Mesenteric fat pad (tissue), 1 donor: ENCODE results near the gene BAHCC1. TPM values are rescaled to one million over a fixed set of nuclear protein-coding genes. Genes with fewer than 3 reads are reported as not detected.
A peak's percentile ranks its signal among the peaks of the same experiment; 100 is the strongest.
"Not testable (repeated sequence)": the region's sequence is repeated elsewhere in the genome, so short reads cannot be mapped to it uniquely, and the experiment has no call there.

Experiments
- DNase-seq: peaks from one replicate; pipeline ENCODE4 v3.0.0-alpha.2; 2020; ENCODE audit warnings: low spot score
- total RNA-seq: library from RNA; stranded (reverse); fragmentation: NEBNext Ultra II Directional; extraction: Animal tissue kit (Norgen Biotek cat#: 25700); gene quantifications from one replicate; pipeline ENCODE4 v1.2.1, GENCODE V29; 2021
- donor health status: DM: yes; HTN: yes; CAD: no.

BAHCC1 gene
- total RNA-seq, 1 donor from 2014 or later, result 11.0 TPM

DNA sequence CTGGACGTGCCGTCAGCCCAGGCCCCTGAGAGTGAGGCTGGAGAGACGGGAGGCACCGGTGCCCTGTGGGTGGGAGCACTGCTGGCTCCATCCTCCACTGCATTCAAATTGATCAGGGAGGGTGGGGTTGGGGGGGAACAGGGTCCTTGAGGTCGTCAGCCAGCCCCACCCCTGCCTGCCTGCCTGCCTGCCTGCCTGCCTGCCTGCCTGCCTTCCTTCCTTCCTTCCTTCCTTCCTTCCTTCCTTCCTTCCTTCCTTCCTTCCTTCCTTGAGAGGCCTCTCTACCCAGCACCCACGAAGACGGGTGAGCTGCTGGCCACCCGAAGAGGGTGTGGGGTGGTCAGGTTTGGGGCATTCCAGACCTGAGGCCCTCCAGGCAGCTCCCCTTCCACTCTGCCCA is 16.0 kb downstream of the BAHCC1 start:
- DNase-seq, result no peak

DNA sequence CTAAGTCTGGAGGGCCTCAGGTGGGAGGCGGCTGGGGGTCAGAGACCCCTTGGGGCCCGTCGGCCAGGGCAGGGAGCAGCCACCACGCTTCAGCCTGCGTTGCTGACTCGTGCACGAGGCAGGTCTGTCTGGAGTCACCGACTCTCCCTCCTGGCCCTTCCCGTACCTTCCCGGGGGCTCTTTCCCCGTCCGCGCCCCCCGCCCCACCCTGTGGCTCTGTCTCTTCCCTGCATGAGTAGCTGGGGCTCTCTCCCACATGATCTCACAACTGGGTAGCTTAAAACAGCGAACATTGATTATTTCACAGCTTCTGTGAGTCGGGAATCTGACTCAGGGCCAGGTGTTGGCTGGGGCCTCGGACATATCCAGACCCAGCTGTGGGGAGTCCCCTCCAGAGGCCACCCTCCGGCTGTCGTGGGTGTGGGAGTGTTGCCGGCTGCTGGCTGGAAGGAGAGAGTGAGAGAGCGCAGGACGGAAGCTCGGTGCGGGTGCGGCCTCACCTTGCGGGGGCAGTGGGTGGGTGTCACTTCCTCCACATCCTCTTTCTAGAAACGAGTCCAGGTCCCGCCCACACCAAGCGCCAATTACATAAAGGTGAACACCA is 17.3 kb downstream of the BAHCC1 start:
- no peak for DNase-seq

- DNase-seq, result no peak
Observed at GRCh38 chr17:81413497-81414135, 18.4 kb downstream of the BAHCC1 start.

DNA sequence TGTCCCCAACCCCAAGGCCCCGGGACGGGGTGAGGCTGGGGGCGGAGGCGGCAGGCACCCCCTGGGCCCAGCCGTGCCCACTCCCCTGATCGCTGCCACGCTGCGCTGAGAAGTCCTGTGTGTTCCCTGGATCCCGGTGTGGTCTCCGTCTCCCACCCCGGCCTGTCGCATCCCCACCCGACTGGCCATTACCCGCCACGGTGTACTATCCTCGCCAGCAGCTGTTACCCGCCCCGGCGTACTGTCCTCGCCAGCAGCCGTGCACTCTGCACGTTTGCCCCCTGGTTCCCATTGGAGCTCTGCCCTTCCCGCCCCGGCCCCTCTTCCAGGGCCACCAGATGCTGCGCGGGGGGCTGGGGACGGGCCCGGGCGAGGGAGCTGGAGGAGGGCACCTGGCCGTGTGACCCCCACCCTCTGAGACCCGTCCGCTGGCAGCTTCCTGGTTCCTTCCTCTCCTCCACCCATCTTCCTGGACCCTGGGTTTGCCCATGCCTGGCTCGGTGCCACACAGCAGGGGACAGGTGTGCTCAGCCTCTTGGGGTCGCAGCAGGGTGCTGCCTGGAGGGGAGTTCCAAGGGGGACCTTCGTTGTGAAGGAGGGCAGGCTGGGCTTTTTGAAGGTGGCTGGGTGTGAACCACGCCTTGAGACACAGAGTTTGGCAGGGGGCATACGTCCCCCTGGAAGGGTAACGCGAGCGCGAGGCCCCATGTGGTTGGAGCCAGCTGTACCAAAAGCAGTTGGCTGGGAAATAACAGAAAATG is 19.7 kb downstream of the BAHCC1 start:
- DNase-seq, result no peak

DNA sequence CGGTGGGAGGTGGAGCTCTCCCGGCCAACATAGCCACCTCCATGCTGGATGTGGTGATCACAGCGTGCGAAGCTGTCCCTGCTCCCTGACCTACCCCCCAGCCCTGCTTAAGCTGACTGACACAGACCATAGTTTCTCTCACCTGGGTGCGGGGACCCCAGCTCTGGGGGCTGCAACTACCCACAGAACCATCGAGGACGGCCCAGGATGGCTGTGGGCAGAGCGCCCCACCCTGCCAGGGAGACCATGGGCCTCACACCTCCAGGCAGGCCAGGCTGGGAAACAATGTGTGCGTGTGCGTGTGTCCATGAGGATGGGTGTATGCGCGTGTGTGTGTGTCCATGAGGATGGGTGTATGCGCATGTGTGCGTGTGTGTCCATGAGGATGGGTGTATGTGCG is 20.4 kb downstream of the BAHCC1 start:
- no peak for DNase-seq

GRCh38 chr17:81416612-81417011 is 21.4 kb downstream of the BAHCC1 start:
- no peak for DNase-seq

DNA sequence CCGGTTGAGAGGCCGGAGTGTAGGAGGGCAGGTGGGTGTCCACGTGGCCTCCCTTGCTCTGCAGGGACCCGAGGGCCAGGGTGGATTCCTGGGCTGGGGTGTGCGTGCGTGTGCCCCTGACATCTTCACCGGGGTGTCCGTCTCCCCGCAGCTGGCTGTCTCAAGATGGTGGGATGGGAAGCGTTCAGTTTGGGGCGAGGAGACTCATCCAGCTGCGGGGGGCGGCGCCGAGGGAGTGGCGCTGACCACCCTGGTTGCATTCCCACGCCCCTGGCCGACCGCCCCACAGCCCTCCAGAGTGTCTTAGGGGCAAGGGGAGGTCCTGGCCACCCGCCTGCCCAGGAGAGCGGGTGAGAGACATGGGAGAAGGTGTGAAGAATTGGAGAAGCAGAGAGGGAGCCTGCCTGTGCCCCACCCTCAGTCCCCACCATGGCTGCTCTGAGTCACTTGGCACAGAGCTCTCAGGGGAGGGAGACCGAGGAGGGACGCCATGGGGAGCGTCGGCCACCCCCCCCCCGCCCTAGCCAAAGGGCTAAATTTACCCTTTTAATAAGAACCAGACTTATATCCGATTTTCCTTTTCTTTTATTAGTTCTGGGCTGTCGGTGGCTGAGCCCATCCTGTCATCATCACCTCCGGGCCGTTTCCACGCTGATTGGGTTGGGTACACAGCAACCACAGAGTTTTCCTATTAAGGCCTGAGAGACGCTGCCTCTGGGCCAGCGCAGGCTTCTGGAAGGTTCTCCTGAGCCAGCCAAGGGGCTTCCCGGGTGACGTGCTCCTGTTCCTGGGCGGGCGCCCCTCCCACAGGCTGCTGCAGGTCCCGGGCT is 22.0 kb downstream of the BAHCC1 start:
- DNase-seq, result no peak

- no peak for DNase-seq
Observed at GRCh38 chr17:81417879-81418709, 22.8 kb downstream of the BAHCC1 start.

DNA sequence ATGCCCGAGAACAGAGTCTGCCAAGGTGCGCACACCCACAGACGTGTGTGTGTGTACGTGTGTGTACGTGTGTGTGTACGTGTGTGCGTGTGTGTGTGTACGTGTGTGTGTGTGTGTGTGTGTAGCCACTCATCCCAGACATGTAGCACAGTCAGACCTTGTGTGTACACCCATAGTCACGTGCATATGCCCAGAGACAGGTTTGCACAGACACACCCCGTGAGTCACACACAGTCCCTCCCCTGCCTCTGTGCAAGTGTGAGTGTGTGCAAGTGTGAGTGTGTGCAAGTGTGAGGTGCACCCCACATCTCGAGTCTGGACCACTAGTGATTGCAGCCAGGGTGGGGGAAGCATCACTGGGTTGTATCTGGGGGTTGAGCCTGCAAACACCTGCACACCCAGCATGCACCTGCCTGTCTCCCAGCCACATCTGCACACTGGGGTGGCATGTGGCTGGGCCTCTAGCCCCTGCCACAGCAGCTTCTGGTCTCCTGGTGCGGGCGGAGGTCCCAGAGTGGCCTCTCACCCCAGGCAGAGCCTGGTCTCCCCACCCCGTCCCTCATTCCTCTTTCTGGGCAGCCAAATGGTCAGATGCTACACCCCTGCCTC is 23.6 kb downstream of the BAHCC1 start:
- DNase-seq, result no peak

DNA sequence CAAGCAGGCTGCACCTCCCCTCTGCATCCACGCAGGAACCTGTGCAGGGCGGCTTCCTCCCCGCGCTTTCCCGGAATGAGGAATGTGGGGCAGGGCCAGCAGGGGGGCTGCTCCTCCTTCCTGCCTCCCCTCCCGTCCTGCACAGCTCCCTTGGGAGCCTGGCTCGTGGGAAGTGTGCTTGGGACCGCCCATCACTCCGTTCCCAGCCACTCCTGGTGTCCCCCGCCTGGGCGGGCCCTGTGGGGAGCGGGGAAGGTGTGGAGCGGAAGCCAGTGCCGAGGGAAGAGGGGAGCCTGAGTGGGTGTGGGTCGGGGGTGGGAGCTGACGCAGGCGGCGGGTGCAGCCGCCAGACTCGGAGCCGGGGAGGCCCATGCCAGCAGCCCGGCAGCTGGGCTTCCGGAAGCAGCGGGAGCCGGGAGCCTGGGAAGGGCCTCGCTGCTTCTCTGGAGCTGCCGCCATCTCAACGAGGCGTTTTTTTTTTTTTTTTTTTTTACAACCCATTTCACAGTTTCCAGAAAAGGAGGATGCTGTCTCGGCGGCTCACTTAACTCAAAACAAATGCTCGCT is 24.1 kb downstream of the BAHCC1 start:
- peak; percentile 97 for DNase-seq

- DNase-seq, result no peak
Observed at GRCh38 chr17:81419886-81420768, 24.9 kb downstream of the BAHCC1 start.

GRCh38 chr17:81420769-81421462 is 25.7 kb downstream of the BAHCC1 start:
- no peak for DNase-seq

DNA sequence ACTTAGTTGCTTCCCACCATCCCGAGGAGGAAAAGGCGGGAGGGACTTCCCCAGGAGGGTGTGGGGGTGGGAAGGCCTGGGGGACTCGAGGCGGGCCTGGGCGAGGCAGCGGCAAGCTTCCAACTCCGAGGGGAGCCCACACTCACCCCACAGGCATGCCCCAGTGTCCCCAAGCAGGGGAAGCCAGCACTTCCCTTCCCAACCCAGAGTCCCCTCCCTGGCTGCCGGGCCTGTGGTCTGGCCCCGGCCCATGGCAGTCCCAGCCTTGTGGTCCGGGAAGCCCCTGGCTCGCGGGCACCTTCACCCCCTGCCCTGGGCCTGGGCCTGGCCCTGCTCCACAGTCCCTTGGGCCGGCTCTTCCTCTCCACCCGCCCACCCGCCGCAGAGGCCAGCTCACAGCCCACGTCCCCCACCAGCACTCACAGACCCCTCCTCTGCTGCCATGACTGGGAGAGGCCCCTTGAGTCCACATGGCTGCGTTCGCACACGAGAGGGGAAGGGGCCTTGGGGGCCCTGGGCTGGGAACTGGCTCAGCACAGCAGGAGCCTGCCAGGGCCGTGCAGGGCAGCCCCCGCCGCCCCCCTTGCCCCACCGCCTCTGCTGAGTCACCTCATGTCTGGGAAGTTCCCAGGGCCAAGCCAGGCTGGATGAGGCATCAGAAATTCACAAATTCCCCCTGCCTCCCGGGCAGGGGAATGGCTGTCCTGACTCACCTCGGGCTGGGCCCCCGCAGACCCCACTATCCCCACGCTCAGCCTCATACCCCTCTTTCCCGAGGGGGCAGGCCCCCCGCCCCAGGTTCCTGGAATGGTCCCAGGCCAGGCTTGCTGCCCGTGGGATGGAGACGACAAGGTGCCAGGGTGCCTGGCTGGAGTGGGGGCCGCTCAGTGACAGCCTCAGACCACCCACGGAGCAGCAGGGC is 27.8 kb downstream of the BAHCC1 start:
- DNase-seq, result peak; percentile 94

GRCh38 chr17:81423698-81424071 is 28.4 kb downstream of the BAHCC1 start:
- DNase-seq, result no peak

- DNase-seq, result no peak
Observed at GRCh38 chr17:81424151-81425017, 29.1 kb downstream of the BAHCC1 start.

GRCh38 chr17:81425041-81425440 is 29.8 kb downstream of the BAHCC1 start:
- DNase-seq, result not testable (repeated sequence)
